GM18868 (cell line): ENCODE measurements around the gene CYP4F11.
"Not testable (repeated sequence)": the region's sequence is repeated elsewhere in the genome, so short reads cannot be mapped to it uniquely, and the experiment has no call there.

Source experiments
- ATAC-seq: cut with Tn5 transposase; IDR thresholded peaks from one replicate; pipeline ENCODE4 v1.9.1; 2021; ENCODE audit warnings: mild to moderate bottlenecking, moderate library complexity; ENCODE audit not compliant: unreplicated experiment

CYP4F11 gene

DNA sequence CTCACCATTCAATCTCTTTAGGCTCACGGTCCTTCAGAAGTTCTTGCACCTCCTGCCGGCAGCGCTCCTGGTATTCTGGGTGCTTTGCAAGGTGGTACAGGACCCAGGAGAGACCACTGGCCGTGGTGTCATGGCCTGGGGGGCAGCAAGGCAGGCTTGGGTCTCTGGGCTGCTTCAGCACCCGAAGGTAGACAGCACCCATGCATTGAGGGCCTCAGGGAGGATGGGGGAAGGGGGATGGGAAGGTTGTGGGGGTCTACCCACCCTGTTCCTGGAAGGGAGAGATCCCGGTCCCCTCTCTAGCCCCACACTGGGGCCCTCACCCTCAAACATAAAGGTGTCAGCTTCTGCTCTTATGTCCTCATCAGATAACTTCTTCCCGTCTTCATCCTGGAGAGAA lies 48.4 kb downstream of the CYP4F11 start:
- ATAC-seq: no peak

DNA sequence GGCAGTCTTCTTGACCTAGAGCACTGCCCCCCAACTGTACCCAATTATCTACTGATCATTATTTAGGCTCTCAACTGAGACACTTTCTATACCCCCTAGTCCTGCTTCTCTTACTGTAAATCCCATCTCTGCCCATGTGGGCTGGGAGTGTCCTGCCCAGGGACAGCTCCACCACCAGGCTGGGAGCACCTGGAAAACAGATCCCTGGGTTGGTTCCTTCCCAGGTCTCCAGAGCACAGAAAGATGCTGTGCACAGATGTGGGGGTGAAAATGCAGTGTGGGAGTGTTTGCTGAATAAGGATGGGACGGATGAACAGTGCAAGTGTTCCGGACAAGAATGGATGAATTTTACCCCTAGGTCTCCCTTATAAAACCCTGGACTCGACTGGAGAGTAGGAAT lies 49.2 kb downstream of the CYP4F11 start:
- no peak for ATAC-seq

DNA sequence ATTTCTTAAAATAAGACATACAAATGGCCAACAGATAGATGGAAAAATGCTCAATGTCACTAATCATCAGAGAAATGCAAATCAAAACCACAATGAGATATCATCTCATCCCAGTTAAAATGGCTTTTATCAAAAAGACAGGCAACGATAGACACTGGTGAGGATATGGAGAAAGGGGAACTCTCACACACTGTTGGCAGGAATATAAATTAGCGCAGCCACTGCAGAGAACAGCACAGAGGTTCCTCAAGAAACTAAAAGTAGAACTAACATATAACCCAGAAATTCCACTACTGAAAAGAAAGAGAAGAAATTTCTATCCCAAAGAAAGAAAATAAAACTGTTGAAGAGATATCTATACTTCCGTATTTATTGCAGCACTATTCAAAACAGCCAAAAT lies 51.0 kb downstream of the CYP4F11 start:
- ATAC-seq: not testable (repeated sequence)

DNA sequence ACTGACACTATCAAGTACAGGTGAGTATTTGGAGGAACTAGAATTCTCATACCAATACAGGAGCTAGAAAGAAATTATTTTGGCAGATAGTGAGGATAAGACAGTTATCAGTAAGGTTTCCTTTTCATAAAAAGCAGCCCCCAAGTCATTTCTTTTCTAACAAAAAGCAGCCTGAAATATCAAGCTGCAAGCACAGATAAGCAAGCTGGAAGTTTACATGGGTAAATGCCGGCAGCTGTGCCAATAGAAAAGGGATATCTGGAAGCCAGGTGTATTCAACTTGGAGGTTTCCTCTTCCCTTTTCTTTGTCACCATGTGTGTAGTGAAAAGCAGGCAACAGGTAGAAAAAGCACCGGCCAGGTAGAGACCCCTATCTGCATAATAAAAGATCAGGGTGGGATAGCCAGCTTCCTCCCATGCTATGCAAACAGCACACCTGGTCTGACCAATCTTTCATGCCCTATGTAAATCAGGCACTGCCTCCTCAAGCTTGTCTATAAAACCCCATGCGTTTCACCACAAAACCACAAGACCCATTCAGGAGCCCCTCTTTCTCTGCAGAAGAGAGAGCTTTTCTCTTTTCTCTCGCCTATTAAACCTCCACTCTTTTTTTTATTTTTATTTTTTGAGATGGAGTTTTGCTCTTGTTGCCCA lies 59.4 kb downstream of the CYP4F11 start:
- ATAC-seq: no peak

DNA sequence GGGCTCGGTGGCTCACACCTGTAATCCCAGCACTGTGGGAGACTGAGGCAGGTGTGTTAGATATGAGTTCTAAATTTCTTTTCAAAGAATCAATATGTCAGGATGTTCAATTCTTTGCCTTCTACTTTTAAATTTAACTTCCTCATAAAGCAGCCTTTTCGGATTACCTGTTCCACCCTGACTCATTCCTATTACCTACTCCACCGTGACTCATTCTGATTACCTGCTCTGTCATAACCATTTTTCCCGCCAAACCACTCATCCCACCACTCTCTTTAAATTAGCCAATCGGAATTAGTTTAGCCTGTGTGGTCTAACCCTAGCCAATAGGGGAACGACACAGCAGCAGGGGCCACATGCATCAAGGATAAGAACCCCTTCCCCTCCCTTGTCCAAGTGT lies 60.6 kb downstream of the CYP4F11 start:
- ATAC-seq: not testable (repeated sequence)

DNA sequence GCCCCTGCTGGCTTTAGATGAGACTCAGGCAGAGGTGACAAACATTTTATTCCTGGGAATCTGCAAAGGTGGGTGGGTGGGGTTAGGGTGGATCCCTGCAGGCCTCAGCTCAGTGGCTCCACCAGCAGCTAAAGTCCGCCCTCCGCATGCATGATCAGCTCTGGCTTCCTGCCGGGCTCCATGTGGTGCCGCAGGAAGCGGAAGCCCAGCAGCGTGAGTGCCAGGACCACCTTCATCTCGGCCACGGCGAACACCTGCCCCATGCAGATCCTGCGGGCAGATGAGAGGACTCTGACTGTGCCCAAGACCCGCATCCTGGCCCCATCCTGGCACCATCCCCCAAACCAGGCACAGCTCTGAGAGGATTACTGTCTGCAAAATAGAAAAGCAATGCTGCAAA lies 62.8 kb downstream of the CYP4F11 start:
- no peak for ATAC-seq

DNA sequence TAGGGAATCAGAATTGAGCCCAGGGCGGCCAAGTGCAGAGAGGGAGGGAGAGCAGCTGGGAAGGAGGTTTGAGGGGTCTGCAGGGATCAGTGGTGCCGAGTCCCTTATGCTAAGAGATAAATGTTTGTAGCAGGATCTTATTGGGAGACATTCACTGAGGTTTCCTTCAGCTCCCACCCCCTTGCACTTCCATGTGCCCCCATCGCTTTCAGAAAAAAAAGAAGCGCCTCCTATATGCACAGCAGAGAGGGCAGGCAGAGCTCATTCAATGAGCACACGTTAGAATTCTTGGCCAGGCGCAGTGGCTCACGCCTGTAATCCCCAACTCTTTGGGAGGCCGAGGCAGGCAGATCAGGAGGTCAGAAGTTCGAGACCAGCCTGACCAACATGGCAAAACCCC lies 64.5 kb downstream of the CYP4F11 start:
- no peak for ATAC-seq

DNA sequence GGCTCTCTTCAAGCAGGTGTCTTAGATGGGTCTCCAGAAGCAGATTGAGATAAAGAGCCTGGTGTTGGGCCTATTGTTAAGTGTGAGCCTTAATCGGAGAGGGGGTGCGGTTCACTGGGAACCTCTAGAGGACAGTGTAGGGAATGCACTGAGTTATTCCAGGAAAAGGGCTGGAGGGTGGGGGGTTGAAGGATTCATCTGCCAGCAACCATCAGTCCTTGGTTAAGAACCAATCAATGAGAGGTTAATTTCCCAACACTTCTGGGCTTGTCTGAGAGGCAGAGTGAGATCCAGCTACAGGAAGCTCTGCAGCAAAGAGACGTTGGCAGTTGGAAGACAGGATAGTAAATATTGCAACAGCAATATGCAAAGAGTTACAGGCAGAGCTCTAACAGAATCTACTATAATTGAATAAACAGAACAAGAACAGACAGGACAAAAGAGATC lies 65.2 kb downstream of the CYP4F11 start:
- ATAC-seq: no peak

DNA sequence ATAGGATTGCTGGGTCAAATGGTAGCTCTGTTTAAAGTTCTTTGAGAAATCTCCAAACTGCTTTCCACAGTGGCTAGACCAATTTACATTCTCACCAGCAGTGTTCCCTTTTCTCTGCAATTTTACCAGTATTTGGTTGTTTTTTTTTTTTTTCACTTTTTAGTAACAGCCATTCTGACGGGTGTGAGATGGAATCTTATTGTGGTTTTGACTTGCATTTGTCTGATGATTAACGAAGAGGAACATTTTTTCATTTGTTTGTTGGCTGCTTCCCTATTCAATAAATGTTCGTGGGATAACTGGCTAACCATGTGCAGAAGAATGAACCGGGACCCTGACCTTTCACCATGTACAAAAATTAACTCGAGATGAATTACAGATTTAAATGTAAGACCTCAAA lies 67.7 kb downstream of the CYP4F11 start:
- no peak for ATAC-seq

DNA sequence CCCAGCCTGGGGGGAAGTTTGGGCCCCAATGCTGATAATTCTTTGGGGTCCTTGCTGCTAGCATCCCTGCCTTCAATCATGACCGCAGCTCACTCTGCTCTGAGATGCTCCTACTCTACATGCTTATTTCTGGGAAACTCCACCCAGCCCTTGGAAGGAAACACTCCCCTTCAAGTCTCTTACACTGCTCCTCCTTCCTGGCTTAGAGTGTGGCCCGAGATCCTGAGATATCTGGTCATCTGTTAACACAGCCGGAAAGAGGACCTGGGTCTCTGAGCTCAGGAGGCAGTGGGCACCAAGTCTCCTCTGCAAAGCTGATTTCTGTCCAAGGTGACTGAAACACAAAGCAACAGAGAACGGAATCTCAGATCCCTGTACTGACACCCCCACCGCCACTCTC lies 69.5 kb downstream of the CYP4F11 start:
- no peak for ATAC-seq

DNA sequence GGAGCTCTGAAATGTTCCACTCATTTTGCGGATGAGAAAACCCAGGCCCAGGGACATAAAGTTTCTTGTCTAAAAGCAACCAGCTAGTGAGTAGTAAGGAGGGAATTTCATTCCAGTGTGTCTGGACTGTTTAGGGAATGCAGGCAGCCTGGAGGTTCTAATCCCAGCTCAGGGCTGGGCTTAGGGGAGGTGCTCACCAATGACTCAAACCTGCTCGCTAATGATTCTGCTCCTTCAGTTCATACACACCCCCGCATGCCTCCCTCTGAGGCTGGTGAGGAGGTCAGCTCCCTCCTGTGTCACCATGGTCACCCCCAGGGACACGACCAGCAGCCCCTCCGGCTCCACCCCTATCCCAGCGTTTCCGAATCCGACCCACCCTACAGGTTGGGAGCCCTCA lies 71.1 kb downstream of the CYP4F11 start:
- ATAC-seq: no peak

DNA sequence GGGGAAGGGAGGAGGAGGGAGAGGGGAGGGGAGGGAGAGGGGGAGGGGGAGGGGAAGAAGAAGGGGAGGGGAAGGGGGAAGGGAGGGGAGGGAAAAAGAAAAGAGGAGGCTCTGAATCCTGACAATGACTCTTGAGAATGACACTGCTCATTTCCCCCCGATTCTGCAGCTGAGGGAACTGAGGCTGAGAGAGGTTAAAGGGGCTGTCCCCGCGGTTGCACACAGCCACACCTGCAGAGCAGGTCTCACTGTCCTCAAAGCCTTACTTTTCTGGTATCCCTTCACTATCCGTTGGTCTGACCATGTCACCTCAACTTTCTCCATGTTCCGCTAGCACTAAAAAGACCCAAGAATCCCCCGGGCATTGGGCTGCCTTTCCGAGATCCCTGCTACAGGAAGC lies 71.9 kb downstream of the CYP4F11 start:
- ATAC-seq: no peak
